Activated CD4-positive, alpha-beta T cell treated with anti-CD3 and anti-CD28 coated beads for 48 hours (primary cell): ENCODE results near the gene MUC5AC.
"Not testable (repeated sequence)": the region's sequence is repeated elsewhere in the genome, so short reads cannot be mapped to it uniquely, and the experiment has no call there.

Experiments used
- DNase-seq: peaks from one replicate; pipeline ENCODE4 v3.0.0-alpha.2; 2020

The MUC5AC gene

DNA sequence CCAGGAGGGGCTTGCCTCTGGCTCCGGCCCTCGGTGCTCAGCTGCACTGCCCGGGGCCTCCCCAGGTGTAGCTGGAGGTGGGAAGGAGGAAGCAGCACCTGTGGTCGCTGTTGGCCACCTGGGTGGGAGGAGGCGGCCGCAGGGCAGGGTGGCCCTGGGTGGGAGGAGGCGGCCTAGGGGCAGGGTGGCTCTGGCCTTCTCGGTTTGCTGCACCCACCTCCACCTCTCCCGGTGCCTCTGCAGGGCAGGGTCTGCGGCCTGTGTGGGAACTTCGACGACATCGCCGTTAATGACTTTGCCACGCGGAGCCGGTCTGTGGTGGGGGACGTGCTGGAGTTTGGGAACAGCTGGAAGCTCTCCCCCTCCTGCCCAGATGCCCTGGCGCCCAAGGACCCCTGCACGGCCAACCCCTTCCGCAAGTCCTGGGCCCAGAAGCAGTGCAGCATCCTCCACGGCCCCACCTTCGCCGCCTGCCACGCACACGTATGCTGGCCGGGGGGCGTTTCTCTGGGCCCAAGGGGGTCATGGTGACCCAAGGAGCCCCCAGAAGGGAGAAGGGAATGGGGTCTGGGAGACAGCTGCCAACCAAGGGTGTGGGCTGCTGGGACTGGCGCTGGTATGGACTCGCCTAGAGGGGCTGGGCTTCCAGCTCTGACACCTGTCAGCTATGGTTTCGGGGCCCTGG, 20.6 kb downstream of the MUC5AC start:
- DNase-seq, result no peak

DNA sequence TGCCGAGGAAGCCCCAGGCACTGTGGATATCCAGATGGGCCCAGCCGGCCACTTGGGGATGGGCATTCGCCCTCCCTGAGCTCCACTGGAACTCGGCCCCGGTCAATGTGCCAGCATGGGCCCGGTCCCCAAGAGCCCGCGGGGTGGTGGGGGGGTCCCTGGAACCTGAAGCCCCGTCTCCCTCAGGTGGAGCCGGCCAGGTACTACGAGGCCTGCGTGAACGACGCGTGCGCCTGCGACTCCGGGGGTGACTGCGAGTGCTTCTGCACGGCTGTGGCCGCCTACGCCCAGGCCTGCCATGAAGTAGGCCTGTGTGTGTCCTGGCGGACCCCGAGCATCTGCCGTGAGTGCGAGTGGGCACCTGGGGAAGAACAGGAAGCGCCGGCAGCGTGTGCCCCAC, 21.2 kb downstream of the MUC5AC start:
- DNase-seq, result no peak

DNA sequence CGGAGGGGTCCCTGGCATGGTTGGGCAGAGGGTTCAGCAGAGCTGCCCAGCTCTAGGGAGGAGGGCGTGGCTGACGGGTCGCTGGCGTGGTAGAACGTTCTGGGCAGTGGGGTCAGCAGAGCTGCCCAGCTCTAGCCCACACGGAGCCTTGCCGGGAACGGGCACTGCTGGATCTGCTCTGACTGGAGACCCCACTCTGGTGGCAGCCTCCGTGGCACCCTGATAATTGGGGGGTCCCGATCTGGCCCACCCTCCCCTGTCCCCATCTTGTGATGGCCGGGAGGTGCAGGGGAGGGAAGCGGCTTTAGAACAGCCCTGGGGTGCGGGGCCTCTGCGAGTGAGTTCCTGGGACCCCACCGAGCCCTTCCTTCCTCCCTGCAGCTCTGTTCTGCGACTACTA, 21.9 kb downstream of the MUC5AC start:
- no peak for DNase-seq

DNA sequence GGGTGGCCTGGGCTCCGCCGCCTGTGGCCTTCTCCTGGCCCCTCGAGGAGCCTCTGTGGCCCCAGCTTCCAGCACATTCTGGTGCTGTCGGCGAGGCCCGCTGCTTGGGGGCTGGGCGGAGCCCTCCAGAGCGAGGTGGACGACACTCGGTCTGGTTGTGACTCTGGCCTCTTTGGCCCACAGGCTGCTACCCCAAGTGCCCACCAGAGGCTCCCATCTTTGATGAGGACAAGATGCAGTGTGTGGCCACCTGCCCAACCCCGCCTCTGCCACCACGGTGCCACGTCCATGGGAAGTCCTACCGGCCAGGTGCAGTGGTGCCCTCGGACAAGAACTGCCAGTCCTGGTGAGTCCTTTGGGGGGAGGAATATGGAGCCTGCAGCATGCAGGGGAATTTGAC, 22.4 kb downstream of the MUC5AC start:
- no peak for DNase-seq

DNA sequence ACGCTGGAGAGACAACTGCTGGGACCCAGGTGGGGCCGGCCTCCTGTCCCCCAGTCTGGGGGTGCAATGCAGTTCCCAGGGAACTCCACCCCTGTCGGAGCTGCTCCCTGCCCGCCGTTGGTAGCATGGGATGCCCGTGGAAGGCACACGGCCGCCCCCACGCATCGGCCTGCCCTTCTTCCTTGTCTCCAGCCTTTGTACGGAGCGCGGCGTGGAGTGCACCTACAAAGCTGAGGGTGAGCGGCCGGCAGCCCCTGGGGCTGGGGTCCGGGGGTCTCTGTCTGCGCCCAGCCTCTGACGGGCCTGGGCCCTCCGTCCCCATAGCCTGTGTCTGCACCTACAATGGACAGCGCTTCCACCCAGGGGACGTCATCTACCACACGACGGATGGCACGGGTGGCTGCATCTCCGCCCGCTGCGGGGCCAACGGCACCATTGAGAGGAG, 23.2 kb downstream of the MUC5AC start:
- DNase-seq, result no peak

DNA sequence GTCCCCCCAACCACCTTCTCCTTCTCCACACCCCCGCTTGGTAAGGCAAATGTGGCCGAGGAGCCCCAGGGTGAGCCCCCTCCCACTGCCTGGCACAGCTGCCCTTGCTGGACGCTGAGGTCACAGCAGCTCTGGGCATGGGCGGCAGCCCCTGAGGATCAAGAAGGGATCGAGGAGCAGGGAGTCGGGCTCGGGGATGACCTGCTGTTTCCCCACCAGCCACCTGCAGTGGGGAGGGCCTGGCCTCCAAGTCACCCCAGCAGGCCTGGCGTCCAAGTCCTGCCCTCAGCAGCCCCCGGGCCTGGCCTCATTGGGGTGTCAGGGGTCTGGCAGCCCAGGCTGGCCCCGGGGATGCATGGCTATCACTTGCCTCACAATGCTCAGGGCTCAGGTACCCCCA, 23.7 kb downstream of the MUC5AC start:
- DNase-seq, result no peak

DNA sequence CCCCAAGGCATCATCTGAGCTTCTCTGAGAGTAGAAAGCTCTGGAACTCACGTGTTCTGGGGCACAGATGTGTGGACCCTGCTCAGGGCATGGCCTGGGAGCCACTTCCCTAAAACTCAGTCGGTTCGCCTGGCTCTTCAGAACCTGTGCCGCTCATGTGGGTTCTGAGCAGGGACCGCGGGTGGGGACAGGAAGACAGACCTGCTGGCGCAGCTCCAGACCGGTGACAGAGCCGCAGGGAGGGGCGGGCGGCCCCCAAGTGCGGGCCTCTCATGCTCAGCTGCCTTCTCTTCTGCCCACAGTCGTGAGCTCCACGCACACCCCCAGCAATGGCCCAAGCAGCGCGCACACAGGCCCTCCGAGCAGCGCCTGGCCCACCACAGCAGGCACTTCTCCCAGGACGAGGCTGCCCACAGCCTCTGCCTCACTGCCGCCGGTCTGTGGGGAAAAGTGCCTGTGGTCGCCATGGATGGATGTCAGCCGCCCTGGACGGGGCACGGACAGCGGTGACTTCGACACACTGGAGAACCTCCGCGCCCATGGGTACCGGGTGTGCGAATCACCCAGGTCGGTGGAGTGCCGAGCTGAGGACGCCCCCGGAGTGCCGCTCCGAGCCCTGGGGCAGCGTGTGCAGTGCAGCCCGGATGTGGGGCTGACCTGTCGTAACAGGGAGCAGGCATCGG, 24.2 kb downstream of the MUC5AC start:
- DNase-seq, result no peak

DNA sequence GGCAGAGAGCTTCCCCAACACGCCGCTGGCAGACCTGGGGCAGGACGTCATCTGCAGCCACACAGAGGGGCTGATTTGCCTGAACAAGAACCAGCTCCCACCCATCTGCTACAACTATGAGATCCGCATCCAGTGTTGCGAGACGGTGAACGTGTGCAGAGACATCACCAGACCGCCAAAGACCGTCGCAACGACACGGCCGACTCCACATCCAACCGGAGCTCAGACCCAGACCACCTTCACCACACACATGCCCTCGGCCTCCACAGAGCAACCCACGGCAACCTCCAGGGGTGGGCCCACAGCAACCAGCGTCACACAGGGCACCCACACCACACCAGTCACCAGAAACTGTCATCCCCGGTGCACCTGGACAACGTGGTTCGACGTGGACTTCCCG, 26.4 kb downstream of the MUC5AC start:
- DNase-seq, result not testable (repeated sequence)

DNA sequence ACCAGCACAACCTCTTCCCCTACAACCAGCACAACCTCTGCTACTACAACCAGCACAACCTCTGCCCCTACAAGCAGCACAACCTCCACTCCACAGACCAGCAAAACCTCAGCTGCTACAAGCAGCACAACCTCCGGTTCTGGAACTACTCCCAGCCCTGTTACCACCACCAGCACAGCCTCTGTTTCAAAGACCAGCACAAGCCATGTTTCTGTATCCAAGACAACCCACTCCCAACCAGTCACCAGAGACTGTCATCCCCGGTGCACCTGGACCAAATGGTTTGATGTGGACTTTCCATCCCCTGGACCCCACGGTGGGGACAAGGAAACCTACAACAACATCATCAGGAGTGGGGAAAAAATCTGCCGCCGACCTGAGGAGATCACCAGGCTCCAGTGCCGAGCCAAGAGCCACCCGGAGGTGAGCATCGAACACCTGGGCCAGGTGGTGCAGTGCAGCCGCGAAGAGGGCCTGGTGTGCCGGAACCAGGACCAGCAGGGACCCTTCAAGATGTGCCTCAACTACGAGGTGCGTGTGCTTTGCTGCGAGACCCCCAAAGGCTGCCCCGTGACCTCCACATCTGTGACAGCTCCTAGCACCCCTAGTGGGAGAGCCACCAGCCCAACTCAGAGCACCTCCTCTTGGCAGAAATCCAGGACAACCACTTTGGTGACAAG, 30.8 kb downstream of the MUC5AC start:
- DNase-seq, result not testable (repeated sequence)

DNA sequence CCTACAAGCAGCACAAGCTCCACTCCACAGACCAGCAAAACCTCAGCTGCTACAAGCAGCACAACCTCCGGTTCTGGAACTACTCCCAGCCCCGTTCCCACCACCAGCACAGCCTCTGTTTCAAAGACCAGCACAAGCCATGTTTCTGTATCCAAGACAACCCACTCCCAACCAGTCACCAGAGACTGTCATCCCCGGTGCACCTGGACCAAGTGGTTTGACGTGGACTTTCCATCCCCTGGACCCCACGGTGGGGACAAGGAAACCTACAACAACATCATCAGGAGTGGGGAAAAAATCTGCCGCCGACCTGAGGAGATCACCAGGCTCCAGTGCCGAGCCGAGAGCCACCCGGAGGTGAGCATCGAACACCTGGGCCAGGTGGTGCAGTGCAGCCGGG, 32.1 kb downstream of the MUC5AC start:
- not testable (repeated sequence) for DNase-seq

DNA sequence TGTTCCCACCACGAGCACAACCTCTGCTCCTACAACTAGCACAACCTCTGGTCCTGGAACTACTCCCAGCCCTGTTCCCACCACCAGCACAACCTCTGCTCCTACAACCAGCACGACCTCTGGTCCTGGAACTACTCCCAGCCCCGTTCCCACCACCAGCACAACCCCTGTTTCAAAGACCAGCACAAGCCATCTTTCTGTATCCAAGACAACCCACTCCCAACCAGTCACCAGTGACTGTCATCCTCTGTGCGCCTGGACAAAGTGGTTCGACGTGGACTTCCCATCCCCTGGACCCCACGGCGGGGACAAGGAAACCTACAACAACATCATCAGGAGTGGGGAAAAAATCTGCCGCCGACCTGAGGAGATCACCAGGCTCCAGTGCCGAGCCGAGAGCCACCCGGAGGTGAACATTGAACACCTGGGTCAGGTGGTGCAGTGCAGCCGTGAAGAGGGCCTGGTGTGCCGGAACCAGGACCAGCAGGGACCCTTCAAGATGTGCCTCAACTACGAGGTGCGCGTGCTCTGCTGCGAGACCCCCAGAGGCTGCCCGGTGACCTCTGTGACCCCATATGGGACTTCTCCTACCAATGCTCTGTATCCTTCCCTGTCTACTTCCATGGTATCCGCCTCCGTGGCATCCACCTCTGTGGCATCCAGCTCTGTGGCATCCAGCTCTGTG, 34.2 kb downstream of the MUC5AC start:
- DNase-seq, result not testable (repeated sequence)

DNA sequence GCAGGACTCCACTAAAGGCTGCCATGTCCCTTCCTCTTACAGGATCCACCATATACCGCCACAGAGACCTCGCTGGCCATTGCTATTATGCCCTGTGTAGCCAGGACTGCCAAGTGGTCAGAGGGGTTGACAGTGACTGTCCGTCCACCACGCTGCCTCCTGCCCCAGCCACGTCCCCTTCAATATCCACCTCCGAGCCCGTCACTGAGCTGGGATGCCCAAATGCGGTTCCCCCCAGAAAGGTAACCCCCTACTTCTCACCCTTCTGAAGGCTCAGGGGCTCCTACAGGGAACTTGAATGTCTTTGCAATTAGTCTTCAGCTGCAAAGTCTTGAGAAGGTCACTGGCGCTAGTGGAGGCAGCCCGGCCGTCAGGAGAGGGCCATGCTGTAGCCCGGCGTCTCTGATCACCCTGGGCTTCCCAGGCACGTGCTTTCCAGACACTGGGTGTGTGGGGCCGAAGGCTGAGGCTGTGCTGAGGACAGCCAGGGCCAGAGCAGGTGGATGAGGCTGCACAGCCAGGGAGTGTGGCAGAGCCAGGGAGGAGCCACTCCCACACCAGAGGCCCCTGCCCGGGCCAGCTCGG, 35.1 kb downstream of the MUC5AC start:
- DNase-seq, result no peak

DNA sequence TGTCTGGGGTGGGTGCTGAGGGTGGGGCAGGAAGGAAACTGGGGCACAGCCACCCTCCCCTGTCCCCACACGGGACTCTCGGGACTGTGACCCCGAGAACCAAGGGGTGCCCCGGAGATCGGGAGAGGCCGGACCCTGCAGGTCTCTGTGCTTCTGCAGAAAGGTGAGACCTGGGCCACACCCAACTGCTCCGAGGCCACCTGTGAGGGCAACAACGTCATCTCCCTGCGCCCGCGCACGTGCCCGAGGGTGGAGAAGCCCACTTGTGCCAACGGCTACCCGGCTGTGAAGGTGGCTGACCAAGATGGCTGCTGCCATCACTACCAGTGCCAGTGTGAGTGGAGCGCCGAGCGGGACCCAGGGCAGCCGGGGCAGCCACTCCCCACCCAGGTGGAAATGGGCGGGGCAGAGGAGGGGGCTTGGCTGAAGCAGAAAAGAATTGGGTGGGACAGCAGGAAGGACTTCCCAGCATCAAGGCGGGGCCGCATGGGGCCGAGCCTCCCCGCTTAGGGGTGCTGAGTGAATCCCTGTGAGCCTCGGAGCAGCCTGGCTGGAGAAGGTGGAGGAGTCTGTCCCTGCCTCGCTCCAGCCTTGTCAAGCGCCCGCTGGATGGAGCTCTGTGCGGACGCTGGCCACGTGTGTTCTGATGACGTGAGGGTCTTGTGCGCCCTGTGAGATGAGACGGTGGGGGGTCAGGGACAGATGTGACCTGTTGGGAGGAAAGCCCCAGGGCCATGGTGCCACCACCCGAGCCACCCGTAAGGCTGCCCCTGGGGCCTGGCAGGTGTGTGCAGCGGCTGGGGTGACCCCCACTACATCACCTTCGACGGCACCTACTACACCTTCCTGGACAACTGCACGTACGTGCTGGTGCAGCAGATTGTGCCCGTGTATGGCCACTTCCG, 35.8 kb downstream of the MUC5AC start:
- DNase-seq, result no peak

DNA sequence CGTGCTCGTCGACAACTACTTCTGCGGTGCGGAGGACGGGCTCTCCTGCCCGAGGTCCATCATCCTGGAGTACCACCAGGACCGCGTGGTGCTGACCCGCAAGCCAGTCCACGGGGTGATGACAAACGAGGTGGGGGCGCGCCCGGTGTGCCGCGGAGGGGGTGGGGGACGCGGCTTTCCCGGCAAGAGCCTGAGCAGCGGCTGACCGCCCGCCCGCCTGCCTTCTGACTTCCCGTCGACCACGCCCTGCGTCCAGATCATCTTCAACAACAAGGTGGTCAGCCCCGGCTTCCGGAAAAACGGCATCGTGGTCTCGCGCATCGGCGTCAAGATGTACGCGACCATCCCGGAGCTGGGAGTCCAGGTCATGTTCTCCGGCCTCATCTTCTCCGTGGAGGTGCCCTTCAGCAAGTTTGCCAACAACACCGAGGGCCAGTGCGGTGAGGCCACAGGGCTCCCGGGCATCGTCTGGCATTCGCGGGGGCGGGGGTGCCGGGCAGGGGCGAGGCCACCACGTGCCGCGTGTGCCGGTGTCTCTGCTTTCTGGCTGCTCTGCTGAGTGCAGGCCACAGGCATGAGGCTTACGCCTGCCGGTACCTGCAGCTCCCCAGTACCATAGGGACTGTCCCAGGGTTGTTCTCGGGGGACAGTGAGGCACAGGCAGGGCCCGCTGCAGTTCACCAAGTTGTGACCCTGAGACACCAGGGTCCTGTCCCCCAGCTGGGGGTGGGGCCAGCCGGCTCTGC, 36.7 kb downstream of the MUC5AC start:
- no peak for DNase-seq

DNA sequence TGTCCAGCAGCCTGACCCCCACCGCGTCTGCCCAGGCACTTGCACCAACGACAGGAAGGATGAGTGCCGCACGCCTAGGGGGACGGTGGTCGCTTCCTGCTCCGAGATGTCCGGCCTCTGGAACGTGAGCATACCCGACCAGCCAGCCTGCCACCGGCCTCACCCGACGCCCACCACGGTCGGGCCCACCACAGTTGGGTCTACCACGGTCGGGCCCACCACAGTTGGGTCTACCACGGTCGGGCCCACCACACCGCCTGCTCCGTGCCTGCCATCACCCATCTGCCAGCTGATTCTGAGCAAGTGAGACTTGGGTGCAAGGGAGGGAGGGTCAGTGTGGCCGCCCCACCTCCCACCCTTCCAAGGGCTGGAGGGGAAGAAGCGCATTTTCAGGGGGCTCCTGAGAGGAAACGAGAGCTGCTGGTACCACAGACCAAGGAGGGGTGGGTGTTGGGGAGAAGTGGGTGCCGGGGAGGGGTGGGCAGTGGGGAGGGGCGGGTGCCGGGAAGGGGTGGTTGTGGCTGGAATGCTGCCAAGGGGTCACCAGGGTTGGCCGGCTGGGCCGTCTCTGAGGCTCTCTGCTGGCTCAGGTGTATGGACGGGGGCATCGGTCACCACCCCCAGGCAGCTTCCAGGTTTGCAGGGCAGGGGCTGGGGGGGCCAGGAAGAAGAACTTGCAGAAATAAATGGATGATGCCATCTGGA, 37.4 kb downstream of the MUC5AC start:
- no peak for DNase-seq

DNA sequence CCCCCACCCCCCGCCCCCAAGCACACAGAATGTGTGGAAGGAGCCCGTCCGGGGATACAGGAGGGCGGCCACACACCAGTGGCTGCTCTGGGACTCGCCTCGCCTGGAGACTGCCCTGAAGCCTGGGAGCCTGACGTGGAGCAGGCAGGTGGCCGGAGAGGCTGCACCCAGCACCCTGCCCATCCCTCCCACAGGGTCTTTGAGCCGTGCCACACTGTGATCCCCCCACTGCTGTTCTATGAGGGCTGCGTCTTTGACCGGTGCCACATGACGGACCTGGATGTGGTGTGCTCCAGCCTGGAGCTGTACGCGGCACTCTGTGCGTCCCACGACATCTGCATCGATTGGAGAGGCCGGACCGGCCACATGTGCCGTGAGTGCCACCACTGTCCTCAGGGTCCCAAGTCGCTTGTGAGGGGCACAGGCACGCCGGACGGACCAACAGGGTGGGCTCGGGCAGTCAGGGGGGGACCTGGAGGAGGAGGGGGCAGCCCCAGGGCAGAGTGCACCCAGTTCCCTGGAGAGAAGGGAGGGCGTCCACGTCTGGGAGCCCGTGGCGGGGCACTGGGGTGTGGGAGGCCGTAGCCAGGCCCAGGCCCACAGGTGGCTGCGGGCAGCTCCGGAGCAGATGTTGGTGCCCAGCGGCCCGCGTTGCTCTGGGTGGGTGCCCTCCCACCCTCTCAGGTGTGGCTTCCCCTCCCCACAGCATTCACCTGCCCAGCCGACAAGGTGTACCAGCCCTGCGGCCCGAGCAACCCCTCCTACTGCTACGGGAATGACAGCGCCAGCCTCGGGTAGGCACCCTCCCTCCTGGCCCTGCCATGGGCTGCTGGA, 38.1 kb downstream of the MUC5AC start:
- DNase-seq, result no peak

DNA sequence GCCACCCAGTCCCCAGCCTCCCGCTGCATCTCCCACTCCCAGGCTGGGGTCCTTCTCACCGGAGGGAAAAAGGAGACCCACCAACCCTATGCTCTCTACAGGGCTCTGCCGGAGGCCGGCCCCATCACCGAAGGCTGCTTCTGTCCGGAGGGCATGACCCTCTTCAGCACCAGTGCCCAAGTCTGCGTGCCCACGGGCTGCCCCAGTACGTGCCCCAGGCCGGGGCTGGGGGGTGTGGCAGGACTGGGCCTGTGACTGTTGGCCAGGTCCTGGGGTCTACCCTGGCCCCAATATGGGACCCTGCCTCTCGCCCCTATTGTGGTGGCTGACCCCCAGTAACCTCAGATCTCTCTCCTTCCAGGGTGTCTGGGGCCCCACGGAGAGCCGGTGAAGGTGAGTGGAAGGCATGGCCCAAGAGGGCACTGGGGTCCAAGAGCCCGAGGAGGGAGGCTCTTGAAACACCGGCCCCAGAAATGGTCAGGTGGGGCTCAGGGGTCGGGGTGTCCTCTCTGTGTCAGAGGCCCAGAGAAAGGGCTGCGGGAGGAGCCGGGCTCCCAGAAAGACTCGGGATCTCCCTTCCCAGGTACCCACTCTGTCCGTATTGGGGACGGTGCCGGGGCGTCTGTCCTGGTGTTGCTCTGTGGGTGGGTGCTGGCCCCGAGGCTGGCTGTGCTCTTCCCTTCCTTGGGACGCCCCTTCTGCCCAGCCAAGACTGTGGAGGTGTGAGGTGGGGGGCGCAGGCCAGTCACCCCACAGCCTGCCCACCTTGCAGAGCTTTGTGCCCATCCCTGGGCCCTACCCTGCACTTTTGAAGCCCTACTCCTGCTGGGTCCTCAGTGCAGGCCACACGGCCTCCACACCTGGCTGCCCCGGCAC, 39.0 kb downstream of the MUC5AC start:
- DNase-seq, result no peak

DNA sequence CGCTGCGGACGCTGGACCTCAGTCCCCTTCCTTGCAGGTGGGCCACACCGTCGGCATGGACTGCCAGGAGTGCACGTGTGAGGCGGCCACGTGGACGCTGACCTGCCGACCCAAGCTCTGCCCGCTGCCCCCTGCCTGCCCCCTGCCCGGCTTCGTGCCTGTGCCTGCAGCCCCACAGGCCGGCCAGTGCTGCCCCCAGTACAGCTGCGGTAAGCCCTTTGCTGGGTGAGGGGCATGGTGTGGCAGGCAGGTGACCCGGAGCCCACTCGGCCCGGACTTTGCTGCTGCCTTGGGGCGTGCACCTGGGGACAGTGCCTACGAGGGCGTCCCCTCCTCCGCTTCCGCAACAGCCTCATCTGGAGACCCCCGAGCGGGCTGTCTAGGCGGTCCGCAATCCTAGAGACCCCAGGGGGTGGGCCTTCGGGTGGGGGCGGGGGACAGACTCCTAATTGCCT, 39.7 kb downstream of the MUC5AC start:
- DNase-seq, result no peak
